Activated effector memory CD4-positive, alpha-beta T cell treated with Interleukin-2 at 50 U/mL for 16 hours (primary cell): Measurements from ENCODE around the gene SDCBP2.

ENCODE experiments used
- DNase-seq: peaks from one replicate; pipeline ENCODE4 v3.0.0-alpha.2; 2020

The SDCBP2 gene, protein sequence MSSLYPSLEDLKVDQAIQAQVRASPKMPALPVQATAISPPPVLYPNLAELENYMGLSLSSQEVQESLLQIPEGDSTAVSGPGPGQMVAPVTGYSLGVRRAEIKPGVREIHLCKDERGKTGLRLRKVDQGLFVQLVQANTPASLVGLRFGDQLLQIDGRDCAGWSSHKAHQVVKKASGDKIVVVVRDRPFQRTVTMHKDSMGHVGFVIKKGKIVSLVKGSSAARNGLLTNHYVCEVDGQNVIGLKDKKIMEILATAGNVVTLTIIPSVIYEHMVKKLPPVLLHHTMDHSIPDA

DNA sequence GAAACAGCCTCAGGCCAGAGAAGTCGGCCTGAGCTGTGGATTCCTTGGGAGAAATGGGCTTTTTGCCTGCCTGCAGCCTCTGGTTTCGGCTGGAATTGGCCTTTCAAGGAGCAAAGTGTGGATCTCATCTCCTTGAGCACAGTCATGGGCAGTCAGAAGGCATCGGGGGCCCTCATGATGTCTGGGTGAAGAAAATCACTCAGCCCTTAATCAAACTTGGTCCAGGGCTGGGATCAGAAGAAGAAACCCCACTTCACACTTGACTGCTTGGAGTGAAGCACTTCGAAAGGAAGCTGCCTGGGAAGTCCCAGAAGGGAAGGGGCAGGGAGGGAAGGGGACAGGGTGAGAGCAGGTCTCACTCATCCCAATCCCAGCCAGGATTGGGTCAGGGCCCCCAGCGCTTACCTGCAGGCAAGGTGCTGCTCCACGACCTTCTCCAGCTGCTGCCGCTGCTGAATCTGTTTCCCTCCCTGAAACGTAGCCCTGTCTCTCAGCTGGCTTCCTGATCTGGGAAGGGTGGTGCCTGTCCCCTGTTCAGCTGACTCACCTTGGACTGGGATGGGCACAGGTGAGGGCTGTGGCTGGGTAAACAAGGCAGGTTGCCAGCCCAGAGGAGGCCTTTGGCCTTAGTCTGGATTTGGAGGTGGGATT is at the start of gene SDCBP2:
SDCBP2 (minus strand) TSS at position 460 of the 651 bp plus-strand sequence. CDS start 8,723 bp downstream, outside the sequence.
- DNase-seq: no peak

DNA sequence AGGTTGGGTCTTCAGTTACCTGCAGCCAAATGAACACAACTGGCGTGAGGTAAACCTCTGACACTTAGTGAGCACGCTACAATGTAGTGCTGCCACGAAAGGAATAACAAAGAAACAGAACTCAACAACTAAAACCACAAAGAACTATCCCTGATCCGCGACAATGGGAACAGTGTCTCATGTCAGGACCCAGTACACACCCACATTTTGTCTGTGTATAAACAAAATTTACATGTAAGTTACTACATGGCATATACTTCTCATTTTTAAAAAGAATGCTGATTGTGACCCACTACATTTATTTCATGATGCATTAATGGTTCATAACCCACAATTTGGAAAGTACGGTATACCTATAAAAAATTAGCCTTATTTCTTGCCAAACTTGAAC is 49.8 kb upstream of the SDCBP2 start:
- no peak for DNase-seq

DNA sequence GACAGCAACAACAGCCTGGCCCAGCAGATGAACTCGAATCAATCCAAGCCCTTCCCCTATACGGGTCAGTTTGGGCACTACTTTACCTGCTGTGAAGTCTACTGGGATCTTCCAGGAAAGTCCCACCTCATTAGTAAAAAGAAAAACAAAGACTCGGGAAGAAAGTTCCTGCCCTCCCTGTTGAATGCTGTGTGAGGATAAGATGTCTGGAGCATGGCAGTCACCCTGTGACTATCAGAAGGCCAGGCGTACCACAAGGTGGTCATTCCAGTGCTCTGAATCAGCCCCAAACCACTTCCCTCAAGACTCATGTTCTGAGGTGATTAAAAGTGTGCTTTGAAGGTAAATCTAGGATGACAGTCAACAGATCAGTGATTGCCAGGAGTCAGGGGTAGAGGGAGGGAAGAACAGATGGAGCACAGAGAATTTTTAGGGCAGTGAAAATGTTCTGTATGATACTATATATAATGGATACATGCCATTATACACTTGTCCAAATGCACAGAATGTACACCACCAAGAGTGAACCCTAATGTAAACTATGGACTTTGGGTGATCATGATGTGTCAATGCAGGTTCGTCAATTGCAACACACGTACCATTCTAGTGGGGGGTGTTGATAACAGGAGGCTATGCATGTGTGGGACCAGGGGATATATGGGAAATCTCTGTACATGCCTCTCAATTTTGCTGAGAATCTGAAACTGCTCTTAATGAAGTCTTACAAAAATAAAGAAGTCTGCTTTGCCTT is 49.2 kb upstream of the SDCBP2 start:
- DNase-seq: no peak

DNA sequence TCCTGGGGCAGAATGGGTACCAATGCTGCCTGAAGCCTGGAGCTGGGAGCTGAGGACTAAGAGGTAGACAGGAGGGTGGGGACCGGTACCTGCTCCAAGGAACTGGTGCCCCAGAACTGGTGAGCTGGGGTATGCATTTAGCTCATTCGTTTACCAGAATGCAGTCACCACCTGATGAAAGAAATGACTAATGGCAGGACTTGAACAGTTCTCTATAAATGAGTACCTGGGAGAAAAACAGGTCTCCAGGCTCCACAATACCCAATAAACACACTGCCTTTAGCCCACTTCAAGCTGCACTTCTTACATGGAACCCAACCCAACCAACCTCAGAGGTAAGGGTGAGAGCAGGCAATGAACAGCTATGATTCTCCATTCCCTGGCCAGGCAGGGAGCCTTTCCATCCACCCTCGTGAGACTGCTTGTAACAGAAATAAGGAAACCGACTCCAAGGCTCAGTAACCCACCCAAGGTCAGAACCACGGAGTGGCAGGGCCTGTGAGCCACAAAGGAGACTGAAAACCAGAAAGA is 48.5 kb upstream of the SDCBP2 start:
- no peak for DNase-seq

DNA sequence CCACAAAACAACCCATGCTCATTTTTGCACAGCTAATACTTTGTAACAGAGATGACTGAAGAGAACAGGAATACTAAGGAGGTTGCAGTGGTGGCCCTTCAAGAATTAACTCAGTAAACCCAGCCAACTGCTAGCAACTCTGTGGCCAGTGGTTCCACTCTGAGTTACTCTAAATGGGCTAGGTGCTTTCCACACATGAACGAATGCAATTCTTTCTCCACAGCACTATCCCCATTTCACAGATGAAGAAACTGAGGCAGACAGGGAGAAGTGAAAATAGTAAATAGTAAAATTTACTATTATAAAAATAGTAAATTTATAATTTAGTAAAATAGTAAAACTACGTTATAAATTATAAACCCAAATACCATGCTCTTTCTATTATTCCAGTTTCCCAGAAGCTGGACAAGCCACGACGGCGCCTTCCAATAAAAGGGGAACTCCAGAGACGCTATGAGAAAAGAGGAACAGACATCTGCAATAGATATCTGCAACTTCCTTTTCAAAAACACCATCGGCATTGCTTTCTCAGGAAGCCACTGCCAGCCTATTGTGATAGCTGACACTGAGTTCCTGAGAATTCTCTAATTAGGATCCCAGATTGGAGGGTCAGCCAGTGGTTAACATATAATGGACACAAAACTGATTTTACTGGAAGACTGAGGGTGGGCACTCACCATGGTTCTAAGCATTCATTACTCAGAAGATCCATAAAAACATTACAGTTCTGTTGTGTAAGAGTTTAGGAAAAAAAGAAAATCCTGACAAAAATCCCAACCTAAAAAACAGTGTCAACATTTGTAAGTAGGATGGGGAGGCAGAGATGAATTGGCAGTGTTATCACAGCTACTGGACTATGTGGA is 47.7 kb upstream of the SDCBP2 start:
- no peak for DNase-seq

DNA sequence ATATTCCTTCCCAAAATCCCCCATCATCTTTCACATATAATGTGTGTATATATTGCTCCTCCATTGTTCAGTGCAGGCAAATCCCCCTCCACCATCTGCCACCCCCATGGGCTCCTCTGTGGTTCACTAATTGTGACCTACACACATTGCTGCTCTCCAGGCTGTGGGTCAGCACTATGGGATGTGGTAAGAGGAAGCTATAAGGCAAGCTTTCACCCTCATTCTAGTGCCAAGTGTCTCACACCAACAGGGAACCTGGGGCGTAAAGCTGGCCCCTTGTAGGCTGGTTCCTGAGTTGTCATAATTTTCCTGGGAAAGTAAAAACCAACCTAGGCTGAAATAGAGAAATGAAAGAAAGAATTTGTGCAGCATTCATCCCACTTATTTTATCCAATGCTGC is 47.1 kb upstream of the SDCBP2 start:
- no peak for DNase-seq

DNA sequence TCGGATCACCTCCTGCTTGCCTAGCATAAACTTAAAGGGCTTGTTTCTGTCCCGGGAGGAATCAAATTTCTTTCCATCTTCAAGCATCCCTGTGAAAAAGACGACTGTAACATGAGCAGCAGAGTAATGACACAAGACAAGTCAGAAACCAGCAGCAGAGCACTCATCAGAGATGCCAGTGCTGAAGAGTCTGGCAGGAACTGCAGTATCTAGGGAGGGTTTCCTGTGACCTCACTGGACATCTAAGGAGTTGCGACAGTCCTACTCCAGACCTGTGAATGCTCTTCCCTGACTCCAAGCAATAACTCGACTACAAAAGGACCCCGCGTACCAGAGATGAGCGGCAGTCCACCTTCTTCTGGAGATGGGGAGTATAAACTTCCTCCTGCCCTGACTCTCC is 46.6 kb upstream of the SDCBP2 start:
- DNase-seq: no peak

DNA sequence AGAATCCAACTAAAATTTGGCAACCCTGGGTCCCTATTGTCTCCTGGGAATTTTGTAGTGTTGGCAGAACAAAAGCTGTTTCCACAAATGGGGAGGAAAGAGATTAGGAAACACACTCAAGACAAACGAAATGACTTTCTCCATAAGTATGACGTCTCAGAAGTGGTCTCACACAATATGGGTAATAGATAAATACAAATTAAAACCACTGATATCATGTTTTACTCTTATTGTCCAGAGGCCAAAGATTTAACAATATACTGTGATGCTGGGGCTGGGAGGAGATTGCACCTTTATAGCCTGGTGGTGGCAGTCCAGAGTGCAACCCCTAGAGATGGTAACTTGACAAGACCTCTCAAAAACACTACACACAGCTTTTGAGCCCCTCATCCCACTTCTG is 45.3 kb upstream of the SDCBP2 start:
- no peak for DNase-seq

DNA sequence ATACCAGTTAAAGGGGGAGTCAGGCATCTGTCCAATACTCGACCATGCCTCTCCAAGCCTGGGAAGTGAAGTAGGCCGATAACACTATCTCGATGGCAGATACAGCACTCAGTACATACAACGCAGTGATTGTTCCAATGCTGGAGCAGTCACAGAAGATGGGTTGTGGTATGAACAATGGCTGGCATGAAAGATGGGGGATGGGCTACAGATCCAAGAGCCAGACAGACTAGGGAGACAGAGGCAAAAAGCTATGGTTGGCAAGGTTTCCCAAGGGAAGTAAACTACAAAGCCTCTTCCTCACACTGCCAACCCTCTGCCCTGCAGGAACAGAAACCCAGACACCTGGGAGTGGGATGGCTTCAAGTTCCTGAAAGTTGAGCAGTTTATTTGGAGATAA is 44.7 kb upstream of the SDCBP2 start:
- no peak for DNase-seq

DNA sequence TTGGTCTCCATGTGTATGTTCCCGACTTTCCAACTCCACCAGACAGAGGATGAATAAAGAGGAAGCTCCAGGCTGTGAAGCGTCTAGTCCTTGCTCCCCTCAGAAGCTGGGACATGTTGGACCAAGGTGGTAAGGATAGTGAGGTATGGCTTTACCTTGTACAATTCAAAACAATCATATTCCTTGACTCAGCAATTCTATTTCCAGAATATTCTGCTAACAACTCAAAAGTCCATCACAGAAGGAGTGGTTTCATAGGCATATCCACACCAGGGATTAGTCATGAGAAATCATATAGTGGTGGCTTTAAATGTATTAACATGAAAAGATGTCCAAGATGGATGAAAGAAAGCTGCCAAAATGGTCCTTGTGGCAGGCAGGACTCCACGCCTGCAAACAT is 44.1 kb upstream of the SDCBP2 start:
- DNase-seq: no peak

DNA sequence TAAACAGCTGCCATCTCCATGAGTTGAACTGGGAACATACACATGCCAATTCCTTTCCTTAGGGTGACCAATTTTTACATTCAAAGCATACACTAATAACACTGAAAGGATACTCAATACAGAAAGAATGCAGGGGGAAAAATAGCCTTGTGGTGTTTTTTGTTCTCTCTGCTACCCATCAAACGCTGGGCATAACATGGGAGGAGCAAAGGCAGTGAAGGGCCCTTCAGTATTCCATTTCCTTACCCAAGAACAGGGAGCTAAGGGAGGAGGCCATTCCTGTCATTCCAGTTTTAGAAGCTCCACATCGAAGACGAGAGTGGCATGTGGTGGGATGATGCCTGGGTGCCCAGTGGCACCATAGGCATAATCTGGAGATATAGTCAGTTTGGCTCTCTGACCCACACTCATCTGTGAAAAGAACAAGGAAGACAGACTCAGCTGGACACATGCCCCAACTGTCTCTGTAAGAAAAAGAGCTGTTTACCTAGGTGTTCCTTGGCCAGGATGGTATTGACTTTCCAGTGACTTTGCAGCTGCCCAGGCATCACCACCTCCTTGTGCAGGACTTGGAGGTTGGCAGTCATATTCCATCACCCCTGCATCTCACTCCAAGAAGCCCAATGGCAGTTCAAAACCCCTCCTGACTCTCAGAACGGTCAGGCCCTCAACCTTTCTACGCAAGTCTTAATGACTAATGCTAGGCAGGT is 43.0 kb upstream of the SDCBP2 start:
- DNase-seq: no peak

DNA sequence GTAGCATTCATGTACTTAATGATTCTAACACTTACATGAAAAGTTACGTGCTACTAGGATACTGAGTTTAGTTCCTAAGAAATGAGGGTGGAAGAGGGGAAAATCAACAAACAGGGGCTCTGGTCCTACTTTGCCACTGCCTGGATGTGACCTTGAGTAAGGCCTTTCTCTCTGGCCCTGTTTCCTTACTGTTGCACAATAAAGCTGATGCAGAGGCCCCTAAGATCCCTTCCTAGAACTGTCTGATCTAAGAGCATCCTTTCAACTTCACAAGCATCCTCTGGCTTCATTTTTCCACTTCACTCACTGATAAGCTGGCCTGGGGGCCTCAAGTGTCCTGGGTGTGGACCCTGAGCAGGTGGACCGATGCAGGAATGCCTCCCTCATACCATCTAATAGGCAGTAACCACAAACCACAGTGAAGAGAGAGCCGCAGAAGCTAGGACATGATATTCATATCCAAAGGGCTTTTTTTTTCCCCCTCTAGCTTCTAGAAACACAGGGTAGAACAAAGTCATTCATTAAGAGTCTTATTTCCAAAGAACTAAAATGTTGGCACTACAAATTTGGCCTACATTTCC is 42.4 kb upstream of the SDCBP2 start:
- no peak for DNase-seq

DNA sequence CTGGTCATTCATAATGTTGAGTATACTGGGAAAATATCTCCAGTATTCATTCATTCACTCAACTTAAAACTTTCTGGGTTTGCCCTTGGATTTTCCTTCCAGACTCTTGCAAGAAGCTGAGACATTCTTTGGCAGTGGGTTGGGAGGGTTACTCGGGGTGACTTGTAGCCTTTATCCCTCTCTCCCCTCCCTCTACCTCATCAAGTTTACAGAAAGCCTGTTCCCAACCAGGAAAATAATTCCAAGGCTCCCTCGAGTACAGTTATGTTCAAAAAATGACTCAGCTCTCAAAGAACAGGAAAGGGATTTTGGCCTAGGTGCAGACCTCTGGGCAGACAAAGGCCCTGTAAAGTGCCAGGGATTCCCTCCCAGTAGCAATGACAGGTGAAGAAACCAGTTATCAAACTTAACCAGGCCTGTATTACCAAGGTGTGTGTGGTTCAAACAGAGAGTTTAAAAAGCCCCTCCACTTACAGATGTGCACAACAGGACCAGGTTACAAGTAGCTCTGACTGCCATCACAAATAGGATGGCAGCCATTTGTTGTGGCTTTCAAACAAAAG is 41.7 kb upstream of the SDCBP2 start:
- no peak for DNase-seq

DNA sequence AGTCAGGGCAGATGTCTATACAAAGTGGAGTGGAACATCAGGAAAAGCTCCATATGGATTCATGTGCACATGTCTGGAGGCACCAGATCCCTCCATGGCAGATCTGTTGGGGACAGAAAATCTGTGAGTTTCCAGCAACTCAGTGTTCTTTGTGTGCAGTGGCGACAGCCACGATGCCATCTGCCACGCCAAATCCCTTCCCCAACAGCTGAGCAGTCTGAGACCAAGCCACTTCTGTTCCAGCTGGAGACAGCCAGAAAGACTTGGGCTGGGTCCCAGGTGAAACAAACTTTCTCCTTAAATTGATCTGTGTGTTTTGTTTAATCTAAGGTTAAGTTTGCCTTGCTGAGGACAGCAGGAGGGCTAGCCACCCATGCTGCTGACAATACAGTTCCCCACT is 41.0 kb upstream of the SDCBP2 start:
- no peak for DNase-seq

DNA sequence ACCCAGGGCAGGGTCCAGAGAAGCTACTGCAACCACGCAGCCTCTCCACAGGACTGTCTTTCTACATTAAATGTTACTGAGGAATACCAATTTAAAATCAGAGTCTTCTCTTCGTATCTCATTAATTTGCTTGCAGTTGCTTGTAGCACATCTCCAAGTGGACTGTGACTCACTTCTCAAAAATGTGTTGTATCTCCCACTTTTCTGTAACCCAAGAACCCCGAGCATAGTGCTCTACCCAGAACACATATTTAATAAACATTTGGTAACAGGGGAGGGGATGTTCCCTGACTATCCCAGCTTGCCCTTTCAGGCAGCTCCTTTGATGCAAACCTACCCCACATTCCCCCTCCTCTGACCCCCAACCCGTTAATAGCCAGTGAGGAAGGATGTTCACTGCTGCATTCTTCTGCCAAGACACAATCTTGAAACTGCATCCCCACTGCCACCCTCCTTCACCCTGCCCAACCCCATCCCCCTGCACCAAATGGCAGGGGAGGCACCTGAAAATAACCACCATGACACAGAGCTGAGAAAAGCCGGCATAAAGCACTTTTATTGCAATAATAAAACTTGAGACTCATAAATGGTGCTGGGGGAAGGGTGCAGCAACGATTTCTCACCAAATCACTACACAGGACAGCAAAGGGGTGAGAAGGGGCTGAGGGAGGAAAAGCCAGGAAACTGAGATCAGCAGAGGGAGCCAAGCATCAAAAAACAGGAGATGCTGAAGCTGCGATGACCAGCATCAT is 39.7 kb upstream of the SDCBP2 start:
- DNase-seq: no peak

DNA sequence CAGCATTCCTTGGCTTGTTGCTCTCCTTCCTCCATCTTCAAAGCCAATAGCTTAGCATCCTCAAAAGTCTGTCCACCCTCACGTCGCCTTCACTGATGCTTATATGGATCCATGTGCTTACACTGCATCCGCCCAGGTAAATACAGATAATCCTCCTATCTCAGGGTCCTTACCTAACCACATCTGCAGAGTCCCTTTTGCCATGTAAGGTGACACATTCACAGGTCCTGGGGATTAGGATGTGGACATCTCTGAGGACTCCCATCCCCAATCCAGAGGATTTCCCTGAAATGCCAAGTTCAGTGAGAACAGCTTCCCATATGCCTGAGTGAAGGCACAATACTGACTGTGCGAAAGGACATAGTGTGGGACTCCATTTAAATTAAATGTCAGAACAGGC is 38.5 kb upstream of the SDCBP2 start:
- no peak for DNase-seq

DNA sequence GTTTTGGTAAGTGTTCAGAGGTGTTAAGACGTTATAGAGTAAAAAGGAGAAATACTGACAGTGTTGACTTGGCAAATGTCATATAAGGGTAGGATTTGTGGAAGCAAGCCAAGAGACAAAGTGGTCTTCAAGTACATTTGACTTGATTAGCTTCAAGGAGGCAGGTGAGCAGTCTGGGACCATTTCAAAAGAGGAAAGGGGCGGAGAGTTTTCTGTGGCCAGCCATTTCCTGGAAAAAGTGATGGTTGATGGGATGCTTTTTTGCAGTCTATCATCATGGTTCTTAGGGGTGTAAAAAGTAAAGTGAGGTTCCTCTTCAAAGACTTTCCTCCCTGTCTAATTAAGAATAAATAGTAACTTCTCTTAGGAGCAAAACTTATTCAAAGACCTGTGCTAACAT is 35.2 kb upstream of the SDCBP2 start:
- DNase-seq: no peak

DNA sequence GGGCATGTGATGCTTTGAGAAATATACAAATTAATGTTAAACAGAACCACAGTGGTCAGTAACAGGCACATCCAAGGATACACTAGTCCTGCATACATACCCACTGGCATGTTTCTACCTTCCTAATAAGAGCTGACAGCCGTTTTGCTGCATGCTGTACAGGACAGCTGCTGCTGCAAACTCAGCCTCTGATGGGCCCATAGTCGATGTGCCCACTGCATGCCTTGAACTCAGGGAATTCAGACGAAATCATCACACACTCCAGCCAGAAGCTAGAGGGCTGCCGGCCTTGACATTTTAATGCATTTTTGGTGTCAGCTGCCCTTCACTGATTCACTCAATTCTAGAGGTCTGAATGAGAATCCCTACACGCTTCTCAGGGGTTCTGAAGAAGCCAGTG is 34.6 kb upstream of the SDCBP2 start:
- DNase-seq: no peak

DNA sequence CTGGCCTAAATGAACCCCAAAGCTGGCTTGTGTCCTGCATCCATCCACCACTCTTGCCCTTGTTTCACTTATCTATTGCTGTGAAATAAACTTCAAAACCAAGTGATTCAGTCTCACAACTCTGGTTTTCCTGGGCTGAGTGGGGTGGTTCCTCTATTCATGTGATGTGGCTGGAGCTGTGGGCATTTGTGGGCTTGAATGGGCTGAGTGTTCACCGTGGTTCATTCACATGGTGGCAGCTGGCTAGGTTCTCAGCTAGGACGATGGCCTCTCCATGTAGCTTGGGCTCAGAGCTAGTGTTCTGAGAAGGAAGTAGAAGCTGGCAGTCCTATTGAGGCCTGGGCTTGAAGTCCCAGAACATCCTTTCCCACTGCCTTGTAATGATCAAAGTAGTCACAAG is 33.5 kb upstream of the SDCBP2 start:
- DNase-seq: no peak

DNA sequence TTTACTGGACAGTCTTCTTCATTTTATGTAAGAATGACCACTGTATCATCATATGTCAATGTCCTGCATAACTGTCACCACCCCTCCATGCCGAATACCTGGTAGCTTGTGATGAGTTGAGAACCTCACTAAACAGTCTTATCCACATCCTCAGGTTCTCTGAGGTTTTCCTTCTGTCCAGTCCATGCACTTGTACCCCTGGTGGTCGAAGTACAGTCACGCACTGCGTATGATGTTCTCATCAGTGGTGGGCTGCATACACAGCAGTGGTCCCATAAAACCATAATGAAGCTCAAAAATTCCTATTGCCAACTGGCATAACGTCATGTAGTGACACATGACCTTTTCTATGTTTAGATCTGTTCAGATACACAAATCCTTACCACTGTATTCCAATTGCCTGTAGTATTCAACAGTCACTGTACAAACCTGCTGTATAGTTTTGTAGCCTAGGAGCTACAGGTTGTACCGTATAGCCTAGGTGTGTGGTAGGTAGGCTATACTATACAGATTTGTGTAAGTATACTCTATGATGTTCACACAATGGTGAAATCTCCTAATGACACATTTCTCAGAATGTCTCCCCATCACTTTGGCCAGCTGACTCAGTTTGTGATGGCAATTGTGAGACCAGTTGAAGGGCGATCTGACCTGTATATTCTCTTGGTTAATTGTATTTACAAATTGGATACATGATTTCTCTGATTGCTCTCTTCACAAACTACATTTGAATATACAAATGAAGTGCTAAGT is 31.3 kb upstream of the SDCBP2 start:
- no peak for DNase-seq
